K562 (cell line): ENCODE data around the gene LOXL3. TPM values are rescaled to one million over a fixed set of nuclear protein-coding genes. Genes with fewer than 3 reads are reported as not detected.

ENCODE experiments used
- ATAC-seq: fragments of 200-7000 bp; cut with Tn5 transposase; 3 replicates; pipeline ENCODE4 v1.9.1; 2020; ENCODE audit warnings: moderate library complexity
- BruUV-seq: library from RNA; stranded (reverse); fragments of 400-500 nt; replicated peaks from 2 replicates; lab custom pipeline; 2021; lab: Mats Ljungman, UMichigan
- CTCF ChIA-PET: fragments of 300-600 bp; formaldehyde crosslinking; extraction: SDS; loops from one replicate; lab custom pipeline; 2021; ENCODE audit warnings: low intra/inter-chr PET ratio; lab: Yijun Ruan, JAX
- POLR2A ChIA-PET: fragments of 300-600, 350-650 bp; sonication (Branson Sonifier 250); formaldehyde crosslinking; extraction: SDS; loops from one replicate; lab custom pipeline; 2021; ENCODE audit warnings: antibody characterized with exemption, inconsistent platforms; lab: Yijun Ruan, JAX
- DNase-seq, 4 experiments: peaks; one replicate each; pipeline versions ENCODE4 v3.0.0 to v3.0.0-alpha.2; 2011 to 2018; ENCODE audit warnings: low spot score in 3 of 4, mixed read lengths in 3 of 4; ENCODE audit errors: extremely low read depth in 1 of 4
- FAIRE-seq: peaks from 2 replicates; lab custom pipeline; 2011; peaks lifted over from hg19 to GRCh38; lab: Jason Lieb, UNC
- H2AFZ ChIP-seq: 2 replicates; pipeline ENCODE4 v1.6.0; 2011; ENCODE audit warnings: low read depth, low read length, control low read depth, inconsistent platforms
- H3K27ac ChIP-seq: fragments of 200-600 bp; 3 replicates; pipeline ENCODE4 v1.8.0; 2011; ENCODE audit warnings: low read depth, mild to moderate bottlenecking, control low read depth, inconsistent platforms, low read length, moderate library complexity, mixed read lengths; ENCODE audit errors: extremely low read depth
- H3K27me3 ChIP-seq, 2 experiments: fragments of 300-600 bp in 1 of 2; 2 replicates in 1 of 2; 3 replicates in 1 of 2; pipeline versions ENCODE4 v1.6.0 to v1.8.0; 2011; ENCODE audit warnings: inconsistent platforms in 2 of 2, low read length in 2 of 2, mild to moderate bottlenecking in 1 of 2, mixed read lengths in 1 of 2, moderate library complexity in 1 of 2; ENCODE audit not compliant: control insufficient read depth in 2 of 2, insufficient read depth in 2 of 2
- H3K36me3 ChIP-seq: fragments of 300-600 bp; 3 replicates; pipeline ENCODE4 v1.8.0; 2011; ENCODE audit warnings: mild to moderate bottlenecking, low read length, inconsistent platforms; ENCODE audit not compliant: control insufficient read depth, insufficient read depth
- H3K4me1 ChIP-seq, 2 experiments: fragments of 200-600 bp in 1 of 2; replicated peaks in 1 of 2; 2 replicates in 1 of 2; 3 replicates in 1 of 2; pipeline versions ENCODE4 v1.5.1 to v1.8.0; 2011; ENCODE audit warnings: inconsistent platforms in 2 of 2, low read length in 2 of 2, mild to moderate bottlenecking in 1 of 2, mixed read lengths in 1 of 2, moderate library complexity in 1 of 2; ENCODE audit not compliant: control insufficient read depth in 2 of 2, insufficient read depth in 2 of 2
- H3K4me2 ChIP-seq: 2 replicates; pipeline ENCODE4 v1.6.1; 2011; ENCODE audit warnings: low read length, control low read depth, inconsistent platforms, mixed read lengths; ENCODE audit not compliant: insufficient read depth
- H3K4me3 ChIP-seq: fragments of 200-600 bp; sonication (generic), shearing (Covaris generic); 2 replicates; pipeline ENCODE4 v1.5.1; 2016; ENCODE audit warnings: control low read depth, inconsistent platforms
- H3K79me2 ChIP-seq: fragments of 200-600 bp; 3 replicates; pipeline ENCODE4 v1.8.0; 2011; ENCODE audit warnings: low read length, inconsistent platforms; ENCODE audit not compliant: control insufficient read depth, insufficient read depth
- H3K9ac ChIP-seq, 2 experiments: 2 replicates each; pipeline versions ENCODE4 v1.6.0 to v1.6.1; 2011; ENCODE audit warnings: low read depth in 2 of 2, low read length in 2 of 2, control low read depth in 1 of 2, inconsistent platforms in 1 of 2, mild to moderate bottlenecking in 1 of 2, mixed read lengths in 1 of 2; ENCODE audit not compliant: insufficient read depth in 1 of 2
- H3K9me1 ChIP-seq: one replicate; pipeline ENCODE4 v1.6.0; 2011; ENCODE audit warnings: inconsistent platforms, mild to moderate bottlenecking, low read length, moderate library complexity; ENCODE audit not compliant: control insufficient read depth, insufficient read depth
- H3K9me3 ChIP-seq: replicated peaks from 2 replicates; pipeline ENCODE4 v1.5.1; 2011; ENCODE audit warnings: low read depth, low read length, inconsistent platforms; ENCODE audit not compliant: control insufficient read depth, insufficient read depth
- H4K20me1 ChIP-seq: replicated peaks from 2 replicates; pipeline ENCODE4 v1.6.1; 2011; ENCODE audit warnings: low read length, inconsistent platforms, mixed read lengths; ENCODE audit not compliant: control insufficient read depth, insufficient read depth
- LEF1 ChIP-seq: fragments of 450-650 bp; IDR thresholded peaks from 2 replicates; pipeline ENCODE4 v1.6.1; 2016; ENCODE audit warnings: mild to moderate bottlenecking
- MEIS2 ChIP-seq: fragments of 450-650 bp; IDR thresholded peaks from 2 replicates; pipeline ENCODE4 v1.6.1; 2014; ENCODE audit warnings: mild to moderate bottlenecking; ENCODE audit not compliant: partially characterized antibody
- ZNF384 ChIP-seq: IDR thresholded peaks from 2 replicates; pipeline ENCODE4 v1.6.1; 2012; ENCODE audit warnings: low read depth, low read length, improper control_type of control experiment
- WGBS: fragments of 100-300 bp; shearing (Covaris generic); methylation state at CpG from one replicate; pipeline ENCODE4 v1.1.6; 2016; ENCODE audit warnings: low coverage, mixed read lengths; ENCODE audit not compliant: insufficient coverage; ENCODE audit errors: missing lambda C conversion rate; 5-methylcytosine and 5-hydroxymethylcytosine counted together
- in situ Hi-C: fragments of 300-500 bp; cut with MboI; formaldehyde crosslinking; loops from 4 replicates; pipeline ENCODE4 v1.15.0; 2018; ENCODE audit warnings: inconsistent platforms, mixed read lengths
- intact Hi-C: fragments of 100-400 bp; cut with micrococcal nuclease; formaldehyde crosslinking; loops from 2 replicates; pipeline ENCODE4 v1.14.2; 2022
- polyA plus RNA-seq, 8 experiments: library from polyadenylated mRNA; depleted of rRNA in 4 of 8; stranded (reverse) in 5 of 8; unstranded in 3 of 8; fragments of >200 nt; fragmentation: Nextera tagmentation in 2 of 8; fragmentation: Illumina TruSeq in 1 of 8; extraction: Ambion mirVana in 2 of 8; extraction: Trizol in 1 of 8; gene quantifications; 2 replicates each; pipeline versions ENCODE4 v1.2.1 to v1.2.3, GENCODE V29; 2011 to 2014; ENCODE audit warnings: inconsistent platforms in 1 of 8, missing spikeins in 1 of 8
- total RNA-seq, 7 experiments: library from RNA; depleted of rRNA in 6 of 7; stranded (reverse); fragments of >200 nt in 6 of 7; fragmentation: Illumina TruSeq in 2 of 7; extraction: Trizol in 2 of 7; gene quantifications; 2 replicates each; pipeline versions ENCODE4 v1.2.1 to v1.2.3, GENCODE V29; 2011 to 2021; ENCODE audit warnings: low replicate concordance in 1 of 7
- TF ChIP-seq, protein P1 (sequence below): sonication (generic); formaldehyde crosslinking; IDR thresholded peaks from 2 replicates; pipeline ENCODE4 v1.8.1; 2023; ENCODE audit warnings: mild to moderate bottlenecking, missing genetic modification reagents
- TF ChIP-seq, protein P2 (sequence below): IDR thresholded peaks from 2 replicates; pipeline ENCODE4 v1.6.1; 2016; ENCODE audit warnings: missing genetic modification characterization, missing compliant biosample characterization
- TF ChIP-seq, protein P3 (sequence below), 2 experiments: IDR thresholded peaks in 1 of 2; conservative IDR thresholded peaks in 1 of 2; 2 replicates each; pipeline ENCODE4 v1.6.1; 2016; ENCODE audit warnings: low read depth in 2 of 2, mild to moderate bottlenecking in 1 of 2, missing compliant biosample characterization in 1 of 2, missing genetic modification characterization in 1 of 2, moderate library complexity in 1 of 2
- TF ChIP-seq, protein P4 (sequence below): fragments of 200-400 bp; formaldehyde crosslinking; IDR thresholded peaks from 2 replicates; pipeline ENCODE4 v1.6.1; 2017; ENCODE audit warnings: mild to moderate bottlenecking, low read depth, low read length, moderate library complexity

The LOXL3 gene
- total and polyA plus RNA-seq, 9 of the 15 experiments (the other 6 are each of a cell fraction or from before 2014, with no cell fraction given): 0.22 to 0.99 (median 0.31) TPM

DNA sequence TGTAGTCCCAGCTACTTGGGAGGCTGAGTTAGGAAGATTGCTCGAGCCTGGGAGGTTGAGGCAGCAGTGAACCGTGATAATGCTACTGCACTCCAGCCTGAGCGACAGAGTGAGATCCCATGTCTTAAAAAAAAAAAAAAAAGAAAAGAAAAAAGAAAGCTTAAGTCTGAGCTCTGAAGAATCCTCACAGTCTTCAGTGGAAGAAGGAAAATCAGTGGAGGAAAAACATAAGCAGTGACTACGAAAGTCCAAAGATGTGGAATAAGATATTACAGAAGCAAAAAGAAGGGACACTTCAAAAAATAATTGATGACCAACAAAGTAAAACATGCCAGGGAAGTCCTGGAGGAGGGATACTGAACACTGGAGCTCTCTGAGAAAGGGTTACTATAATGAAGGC, 43.5 kb downstream of the LOXL3 start:
- no peak for DNase-seq
- Histone ChIP-seq H2AFZ (peak overlapping the region; percentile 88), H3K4me2 (no peak overlapping the region; the same call in 1 of the 2 replicates), H3K27ac (no peak overlapping the region), H3K4me3 (no peak overlapping the region), H4K20me1 (no peaks in the 10 kb centered on the region), H3K9me1 (no peaks in the 10 kb centered on the region), H3K36me3 (peaks cover 9% of the 10 kb centered on the region; the same call in 2 of the 3 replicates), H3K9me3 (no peaks in the 10 kb centered on the region), H3K4me1 (peaks cover 26 to 47% of the 10 kb centered on the region in 2 experiments; a peak in 4 of 5 replicates), H3K79me2 (peaks cover 18% of the 10 kb centered on the region), H3K9ac (peak overlapping the region in 1 of 2 experiments; percentile 1; a peak in 1 of 4 replicates), H3K27me3 (no peaks in the 10 kb centered on the region)
- POLR2A ChIA-PET: interaction anchor here (0.6 to 3.3 kb wide), 7 partner anchors 9 to 92 kb away, joined by 3 to 17 read pairs (median 5); partner anchors contain the start of genes AUP1 and HTRA2
- no peak for FAIRE-seq
- BruUV-seq: no TSS peak
- no peak for ATAC-seq
- WGBS: 71% methylated on average over 4 of the region's 4 CpGs
- in situ Hi-C loops: no loop called here
- CTCF ChIA-PET: no interaction called here
- intact Hi-C loops: no loop called here
- TF ChIP-seq, protein P1, sequence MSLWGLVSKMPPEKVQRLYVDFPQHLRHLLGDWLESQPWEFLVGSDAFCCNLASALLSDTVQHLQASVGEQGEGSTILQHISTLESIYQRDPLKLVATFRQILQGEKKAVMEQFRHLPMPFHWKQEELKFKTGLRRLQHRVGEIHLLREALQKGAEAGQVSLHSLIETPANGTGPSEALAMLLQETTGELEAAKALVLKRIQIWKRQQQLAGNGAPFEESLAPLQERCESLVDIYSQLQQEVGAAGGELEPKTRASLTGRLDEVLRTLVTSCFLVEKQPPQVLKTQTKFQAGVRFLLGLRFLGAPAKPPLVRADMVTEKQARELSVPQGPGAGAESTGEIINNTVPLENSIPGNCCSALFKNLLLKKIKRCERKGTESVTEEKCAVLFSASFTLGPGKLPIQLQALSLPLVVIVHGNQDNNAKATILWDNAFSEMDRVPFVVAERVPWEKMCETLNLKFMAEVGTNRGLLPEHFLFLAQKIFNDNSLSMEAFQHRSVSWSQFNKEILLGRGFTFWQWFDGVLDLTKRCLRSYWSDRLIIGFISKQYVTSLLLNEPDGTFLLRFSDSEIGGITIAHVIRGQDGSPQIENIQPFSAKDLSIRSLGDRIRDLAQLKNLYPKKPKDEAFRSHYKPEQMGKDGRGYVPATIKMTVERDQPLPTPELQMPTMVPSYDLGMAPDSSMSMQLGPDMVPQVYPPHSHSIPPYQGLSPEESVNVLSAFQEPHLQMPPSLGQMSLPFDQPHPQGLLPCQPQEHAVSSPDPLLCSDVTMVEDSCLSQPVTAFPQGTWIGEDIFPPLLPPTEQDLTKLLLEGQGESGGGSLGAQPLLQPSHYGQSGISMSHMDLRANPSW (CRISPR knock-in tag): no peak
- TF ChIP-seq, protein P2, sequence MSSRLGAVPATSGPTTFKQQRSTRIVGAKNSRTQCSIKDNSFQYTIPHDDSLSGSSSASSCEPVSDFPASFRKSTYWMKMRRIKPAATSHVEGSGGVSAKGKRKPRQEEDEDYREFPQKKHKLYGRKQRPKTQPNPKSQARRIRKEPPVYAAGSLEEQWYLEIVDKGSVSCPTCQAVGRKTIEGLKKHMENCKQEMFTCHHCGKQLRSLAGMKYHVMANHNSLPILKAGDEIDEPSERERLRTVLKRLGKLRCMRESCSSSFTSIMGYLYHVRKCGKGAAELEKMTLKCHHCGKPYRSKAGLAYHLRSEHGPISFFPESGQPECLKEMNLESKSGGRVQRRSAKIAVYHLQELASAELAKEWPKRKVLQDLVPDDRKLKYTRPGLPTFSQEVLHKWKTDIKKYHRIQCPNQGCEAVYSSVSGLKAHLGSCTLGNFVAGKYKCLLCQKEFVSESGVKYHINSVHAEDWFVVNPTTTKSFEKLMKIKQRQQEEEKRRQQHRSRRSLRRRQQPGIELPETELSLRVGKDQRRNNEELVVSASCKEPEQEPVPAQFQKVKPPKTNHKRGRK (tag): peak; percentile 82
- TF ChIP-seq, protein P3, sequence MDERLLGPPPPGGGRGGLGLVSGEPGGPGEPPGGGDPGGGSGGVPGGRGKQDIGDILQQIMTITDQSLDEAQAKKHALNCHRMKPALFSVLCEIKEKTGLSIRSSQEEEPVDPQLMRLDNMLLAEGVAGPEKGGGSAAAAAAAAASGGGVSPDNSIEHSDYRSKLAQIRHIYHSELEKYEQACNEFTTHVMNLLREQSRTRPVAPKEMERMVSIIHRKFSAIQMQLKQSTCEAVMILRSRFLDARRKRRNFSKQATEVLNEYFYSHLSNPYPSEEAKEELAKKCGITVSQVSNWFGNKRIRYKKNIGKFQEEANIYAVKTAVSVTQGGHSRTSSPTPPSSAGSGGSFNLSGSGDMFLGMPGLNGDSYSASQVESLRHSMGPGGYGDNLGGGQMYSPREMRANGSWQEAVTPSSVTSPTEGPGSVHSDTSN (CRISPR knock-in tag; IDR thresholded peaks at IDR 0.05; ENCODE audit: low read depth): no peak
- TF ChIP-seq, protein P3 (tag; conservative IDR thresholded peaks at IDR 0.05; ENCODE audit: low read depth): peak; percentile 38; the same call in 1 of the 2 replicates
- TF ChIP-seq, protein P4, sequence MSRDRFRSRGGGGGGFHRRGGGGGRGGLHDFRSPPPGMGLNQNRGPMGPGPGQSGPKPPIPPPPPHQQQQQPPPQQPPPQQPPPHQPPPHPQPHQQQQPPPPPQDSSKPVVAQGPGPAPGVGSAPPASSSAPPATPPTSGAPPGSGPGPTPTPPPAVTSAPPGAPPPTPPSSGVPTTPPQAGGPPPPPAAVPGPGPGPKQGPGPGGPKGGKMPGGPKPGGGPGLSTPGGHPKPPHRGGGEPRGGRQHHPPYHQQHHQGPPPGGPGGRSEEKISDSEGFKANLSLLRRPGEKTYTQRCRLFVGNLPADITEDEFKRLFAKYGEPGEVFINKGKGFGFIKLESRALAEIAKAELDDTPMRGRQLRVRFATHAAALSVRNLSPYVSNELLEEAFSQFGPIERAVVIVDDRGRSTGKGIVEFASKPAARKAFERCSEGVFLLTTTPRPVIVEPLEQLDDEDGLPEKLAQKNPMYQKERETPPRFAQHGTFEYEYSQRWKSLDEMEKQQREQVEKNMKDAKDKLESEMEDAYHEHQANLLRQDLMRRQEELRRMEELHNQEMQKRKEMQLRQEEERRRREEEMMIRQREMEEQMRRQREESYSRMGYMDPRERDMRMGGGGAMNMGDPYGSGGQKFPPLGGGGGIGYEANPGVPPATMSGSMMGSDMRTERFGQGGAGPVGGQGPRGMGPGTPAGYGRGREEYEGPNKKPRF: no peak
- TF ChIP-seq LEF1: no peak
- TF ChIP-seq MEIS2: peak; percentile 22
- no peak for TF ChIP-seq ZNF384
